Ramos (cell line): ENCODE results near the gene TMEM131L.
"Not testable (repeated sequence)": the region's sequence is repeated elsewhere in the genome, so short reads cannot be mapped to it uniquely, and the experiment has no call there.

Experiments used
- in situ Hi-C: fragments of 300-500 bp; cut with MboI; formaldehyde crosslinking; loops from one replicate; pipeline ENCODE4 v1.14.3; 2022; ENCODE audit warnings: low sequenced_read_pairs; ENCODE audit not compliant: unreplicated experiment

TMEM131L gene

DNA sequence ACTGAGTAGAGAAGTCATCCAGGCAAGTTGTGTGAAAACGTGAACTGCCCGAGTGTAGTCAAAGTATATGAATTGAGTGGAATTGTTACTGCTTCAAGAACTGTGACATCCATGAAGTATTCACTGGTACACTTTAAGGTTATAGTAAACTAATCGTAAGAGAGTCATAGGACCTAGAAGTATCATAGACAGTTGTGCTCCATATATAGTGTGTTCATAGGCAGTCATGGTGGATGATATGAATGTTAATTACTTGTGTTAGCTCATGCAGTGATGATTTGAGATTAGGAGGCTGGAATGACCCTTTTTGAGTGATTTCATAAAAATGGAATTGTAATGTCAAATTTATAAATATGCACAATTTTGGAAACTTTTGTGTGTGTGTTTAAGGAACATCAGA, 136.6 kb downstream of the TMEM131L start:
- in situ Hi-C loops, result no loop called here

- in situ Hi-C loops, result no loop called here
Measured at GRCh38 chr4:153603258-153603657, 137.1 kb downstream of the TMEM131L start.

DNA sequence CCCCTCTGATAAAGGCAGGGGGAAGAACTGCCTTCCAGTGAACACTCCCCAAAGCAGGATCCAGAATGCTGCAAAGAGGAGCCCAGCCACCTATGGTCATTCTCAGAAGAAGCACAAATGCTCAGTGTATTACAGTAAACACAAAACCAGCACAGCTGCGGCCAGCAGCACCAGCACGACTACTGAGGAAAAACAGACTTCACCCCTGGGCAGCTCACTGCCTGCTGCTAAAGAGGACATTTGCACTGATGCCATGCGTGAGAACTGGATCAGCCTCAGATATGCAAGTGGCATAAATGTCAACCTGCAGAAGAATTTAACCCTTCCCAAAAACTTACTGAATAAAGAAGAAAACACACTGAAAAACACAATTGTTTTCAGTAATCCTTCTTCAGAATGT, 137.7 kb downstream of the TMEM131L start:
- in situ Hi-C loops, result no loop called here

GRCh38 chr4:153609070-153609469, 142.9 kb downstream of the TMEM131L start:
- in situ Hi-C loops, result not testable (repeated sequence)

DNA sequence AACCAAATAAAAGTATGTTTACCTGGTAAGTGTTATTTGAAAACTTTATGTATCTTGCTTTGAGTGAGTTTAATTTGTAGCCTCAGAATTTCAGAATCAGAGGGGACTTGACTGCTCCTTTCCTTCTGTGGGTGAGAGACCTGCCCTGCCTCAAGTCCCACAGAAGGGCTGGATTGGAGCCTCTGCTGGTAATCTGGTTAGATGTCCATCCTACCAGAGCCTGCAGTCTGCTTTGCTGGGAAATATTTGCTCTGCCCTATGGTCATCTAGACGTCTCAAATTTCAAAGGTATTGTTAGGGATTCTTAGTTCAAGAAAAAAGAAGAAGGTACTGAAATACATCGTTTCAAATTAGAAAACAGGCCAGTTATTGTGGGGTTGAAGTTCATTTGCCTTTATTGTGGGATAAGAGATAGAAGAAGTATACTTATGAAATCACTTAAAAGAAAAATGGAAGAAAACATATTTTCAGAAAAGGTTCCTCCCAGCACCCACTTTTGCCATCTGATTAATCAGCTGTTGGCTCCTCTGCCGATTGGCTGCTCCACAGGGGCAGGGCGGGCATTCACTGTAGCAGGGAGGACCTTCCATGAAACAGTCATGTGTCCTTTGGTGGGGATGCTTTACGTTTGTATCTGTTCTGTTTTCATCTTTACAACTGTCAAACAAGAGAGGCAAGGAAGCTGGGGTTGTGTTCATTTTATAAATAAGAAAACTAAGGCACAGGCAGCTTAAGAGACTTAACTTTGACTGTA, 144.6 kb downstream of the TMEM131L start:
- in situ Hi-C loops, result no loop called here

GRCh38 chr4:153611679-153612078, 145.5 kb downstream of the TMEM131L start:
- in situ Hi-C loops, result no loop called here

DNA sequence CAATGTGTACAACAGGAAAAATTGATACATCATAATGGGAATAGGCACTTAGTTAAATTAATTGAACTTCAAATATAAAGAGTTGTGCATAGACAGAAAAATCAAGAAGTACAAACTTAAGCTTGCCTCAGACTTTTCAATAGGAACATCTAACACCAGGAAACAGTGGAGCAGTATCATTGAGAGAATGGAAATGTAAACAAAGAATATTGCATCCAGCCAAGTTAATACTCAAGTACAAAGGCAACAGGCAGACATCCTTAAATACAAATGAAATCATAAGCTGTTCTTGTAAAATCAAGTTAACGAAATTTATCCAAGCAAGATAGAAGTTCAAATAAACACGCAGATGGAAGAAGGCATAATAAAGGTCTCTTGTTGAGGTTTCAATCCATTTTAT, 146.7 kb downstream of the TMEM131L start:
- in situ Hi-C loops, result no loop called here

DNA sequence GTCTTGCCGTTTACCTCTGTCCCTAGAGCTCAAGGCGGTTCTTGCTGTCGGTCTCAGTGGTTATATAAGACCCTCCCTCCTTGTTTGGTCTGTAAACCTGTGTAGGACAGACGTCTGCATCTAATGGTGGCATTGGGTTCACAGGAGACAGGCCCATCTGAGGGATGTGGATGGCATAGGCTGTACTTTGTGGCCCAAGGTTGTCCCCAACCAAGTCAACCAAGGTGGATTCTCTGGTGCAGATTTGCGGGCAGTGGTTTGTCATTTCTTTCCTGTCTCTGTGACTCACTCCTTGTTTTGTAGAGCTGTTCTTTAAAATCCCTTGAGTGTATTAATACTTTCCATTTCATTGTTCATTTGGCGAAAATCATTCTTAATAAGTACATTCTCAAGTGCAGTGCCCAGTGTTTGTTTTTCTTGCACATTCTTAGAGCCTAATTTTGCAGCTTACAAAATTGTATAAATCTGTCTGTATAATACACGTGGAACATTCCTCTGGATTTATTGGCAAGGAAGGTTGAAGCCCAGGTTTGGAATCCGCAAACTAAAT, 149.9 kb downstream of the TMEM131L start:
- in situ Hi-C loops, result no loop called here

- in situ Hi-C loops, result no loop called here
Measured at GRCh38 chr4:153618833-153619232, 152.7 kb downstream of the TMEM131L start.

DNA sequence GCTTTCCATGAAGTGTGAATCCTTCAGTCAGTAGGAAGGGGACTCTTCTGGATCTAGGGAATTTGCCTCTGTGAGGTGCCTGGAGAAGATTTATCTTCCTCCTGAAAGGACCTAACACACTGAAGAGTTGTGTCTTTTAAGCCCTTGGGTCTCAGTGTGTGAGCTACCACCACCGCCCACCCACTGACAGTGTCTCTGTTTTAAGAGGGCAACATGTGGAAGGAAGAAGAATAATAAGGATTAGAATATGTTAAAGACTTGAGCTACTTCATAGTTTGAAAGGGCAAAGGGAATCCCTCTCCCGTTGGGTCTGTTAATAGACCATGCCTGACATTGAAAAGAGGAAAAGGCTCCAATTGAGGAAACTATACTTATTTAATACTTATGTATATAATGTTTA, 153.7 kb downstream of the TMEM131L start:
- in situ Hi-C loops, result no loop called here

GRCh38 chr4:153620352-153620751, 154.2 kb downstream of the TMEM131L start:
- in situ Hi-C loops, result no loop called here

DNA sequence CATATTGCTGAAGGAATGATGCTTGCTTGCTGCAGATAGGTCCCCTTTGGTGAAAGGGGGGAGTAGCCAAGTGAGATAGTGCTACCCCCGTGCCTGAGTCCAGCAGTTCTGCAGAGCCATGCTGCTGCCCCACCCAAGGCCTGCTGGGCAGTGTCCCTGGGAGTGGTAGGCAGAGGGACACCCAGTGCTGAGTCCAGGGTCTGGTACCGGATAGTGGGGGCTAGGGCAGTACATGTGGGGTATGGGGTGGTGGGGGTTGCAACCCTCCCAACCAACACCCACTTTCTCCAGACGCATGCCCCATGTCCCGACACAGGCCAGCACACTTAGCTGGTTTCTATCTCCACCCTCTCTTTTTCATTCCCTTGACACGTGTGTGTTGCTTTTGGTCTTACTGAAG, 155.9 kb downstream of the TMEM131L start:
- in situ Hi-C loops, result no loop called here

DNA sequence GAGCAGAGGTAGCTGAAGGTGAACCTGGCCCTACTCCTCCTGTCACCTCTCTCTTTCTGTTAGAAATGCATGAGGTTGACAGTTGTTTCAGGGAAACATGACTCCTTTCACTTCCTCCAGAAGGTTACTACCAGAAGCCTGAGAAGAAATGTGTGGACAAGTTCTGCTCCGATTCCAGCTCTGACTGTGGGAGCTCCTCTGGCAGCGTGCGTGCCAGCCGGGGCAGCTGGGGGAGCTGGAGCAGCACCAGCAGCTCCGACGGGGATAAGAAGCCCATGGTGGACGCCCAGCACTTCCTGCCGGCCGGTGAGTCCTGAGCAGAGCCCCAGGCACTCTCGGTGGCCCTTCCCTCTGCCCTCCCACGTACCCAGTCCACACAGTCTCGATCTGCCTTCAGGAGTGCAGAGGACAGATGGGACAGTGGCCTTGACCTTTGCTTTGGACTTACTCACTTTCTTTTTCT, 156.6 kb downstream of the TMEM131L start:
- in situ Hi-C loops, result no loop called here

DNA sequence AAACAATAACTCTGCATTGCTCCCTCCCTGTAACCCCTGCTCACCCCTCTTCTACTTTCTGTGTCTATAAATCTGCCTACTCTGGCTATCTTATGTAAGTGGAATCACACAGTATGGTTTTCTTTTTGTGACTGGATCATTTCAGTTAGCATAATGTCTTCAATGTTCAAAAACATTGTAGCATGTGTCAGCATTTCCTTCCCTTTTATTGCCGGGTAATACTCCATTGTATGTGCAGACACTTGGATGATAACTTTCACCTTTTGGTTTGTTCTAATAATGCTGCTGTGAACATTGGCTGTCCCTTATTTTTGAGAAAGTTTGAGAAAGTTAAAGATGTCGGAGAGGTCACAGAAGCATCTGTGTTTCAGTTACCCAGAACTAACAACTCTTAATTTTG, 157.3 kb downstream of the TMEM131L start:
- in situ Hi-C loops, result no loop called here

DNA sequence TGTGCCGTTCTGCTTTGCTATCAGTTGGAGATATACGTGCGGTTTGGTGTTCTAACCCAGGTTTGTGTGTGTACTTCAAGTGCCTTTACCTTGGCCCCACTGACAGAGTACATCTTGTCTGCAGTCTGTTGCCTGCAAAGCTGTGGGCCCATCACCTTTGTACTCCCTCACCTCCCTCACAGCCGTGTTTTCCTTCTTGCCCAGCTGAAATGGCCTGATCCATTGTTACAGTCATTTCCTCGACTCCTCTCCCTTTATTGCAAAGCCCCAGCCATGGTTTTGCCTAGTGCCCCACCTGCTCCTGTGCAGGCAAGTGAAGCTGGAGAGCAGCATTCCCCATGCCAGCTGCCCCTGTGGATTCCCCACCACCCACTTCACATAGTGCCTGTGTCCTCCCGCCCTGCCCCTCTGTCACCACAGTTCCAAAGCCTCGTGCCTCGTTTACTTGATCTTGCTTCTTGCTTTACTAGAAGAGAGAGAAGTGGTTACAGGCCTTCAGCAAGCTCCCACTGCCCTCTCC, 162.7 kb downstream of the TMEM131L start:
- in situ Hi-C loops, result no loop called here

DNA sequence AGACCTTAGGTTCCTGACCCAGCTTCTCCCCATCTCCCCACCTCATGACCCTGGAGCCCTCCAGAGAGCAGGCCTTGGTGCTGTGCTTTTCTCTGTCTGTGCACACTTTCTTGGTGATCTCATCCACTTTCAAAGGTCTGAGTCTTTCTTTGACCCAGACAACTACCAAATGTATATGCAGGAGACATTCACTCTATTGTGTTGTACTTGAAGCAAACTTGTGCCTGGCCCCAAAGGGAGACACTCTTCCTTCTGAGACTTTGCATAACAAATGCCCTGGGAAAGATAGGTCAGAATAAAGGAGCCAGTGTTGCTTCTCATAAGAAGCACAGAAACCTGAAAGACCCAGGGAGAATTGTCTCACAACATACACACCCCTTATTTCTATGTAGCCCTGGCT, 163.6 kb downstream of the TMEM131L start:
- in situ Hi-C loops, result loop anchor here (10.0 kb wide), 1 partner anchor 475 kb away; no protein-coding TSS in a partner anchor

DNA sequence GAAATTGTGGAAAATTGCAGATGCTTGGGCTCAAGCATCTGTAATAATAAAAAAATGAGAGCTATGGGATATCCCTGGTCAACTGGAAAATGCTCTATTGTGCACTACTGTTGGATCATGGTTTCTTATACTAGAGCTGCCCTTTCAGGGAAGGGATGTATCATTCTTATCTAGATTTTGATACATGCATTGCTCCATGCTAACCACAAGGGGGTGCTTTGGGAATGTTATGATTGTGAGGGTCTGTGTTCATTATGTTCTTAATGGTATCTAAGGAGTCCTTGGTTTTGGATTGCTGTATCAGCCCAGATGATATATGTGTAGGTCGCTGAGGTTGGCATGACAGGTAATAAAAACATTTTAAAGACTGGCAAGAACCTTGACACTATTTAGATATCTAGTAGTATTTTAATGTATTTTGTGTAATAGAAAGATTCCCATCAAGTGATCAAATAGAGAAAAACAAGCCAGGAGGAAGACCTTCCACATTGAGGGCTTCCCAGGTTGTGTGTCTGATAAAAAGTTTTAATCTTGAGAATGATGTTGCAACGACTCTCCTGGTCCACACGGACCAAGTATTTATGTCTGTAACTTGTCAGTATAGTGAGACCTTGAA, 168.7 kb downstream of the TMEM131L start:
- in situ Hi-C loops, result loop anchor here (10.0 kb wide), 1 partner anchor 480 kb away; no protein-coding TSS in a partner anchor

DNA sequence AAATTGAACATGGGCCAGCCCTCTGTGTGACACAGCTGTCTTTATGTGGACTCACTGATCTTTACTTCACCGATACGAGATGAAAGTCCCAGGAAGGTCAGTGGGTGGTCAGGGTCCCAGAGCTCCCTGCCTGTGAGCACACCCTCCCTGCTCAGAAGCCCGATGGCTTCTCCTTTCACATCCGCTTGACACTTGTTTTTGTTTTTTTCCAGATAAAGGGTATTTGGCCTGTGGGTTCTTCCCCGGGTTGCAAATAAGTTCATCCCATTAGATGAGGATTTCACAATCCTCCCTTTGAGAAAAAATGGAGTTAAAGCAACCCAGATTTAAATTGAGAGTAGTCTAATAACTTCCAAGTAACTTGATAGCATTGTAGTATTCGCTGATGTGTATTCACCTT, 169.7 kb downstream of the TMEM131L start:
- in situ Hi-C loops, result loop anchor here (10.0 kb wide), 1 partner anchor 481 kb away; no protein-coding TSS in a partner anchor

- in situ Hi-C loops, result loop anchor here (10.0 kb wide), 1 partner anchor 482 kb away; no protein-coding TSS in a partner anchor
Measured at GRCh38 chr4:153637201-153637600, 171.0 kb downstream of the TMEM131L start.

DNA sequence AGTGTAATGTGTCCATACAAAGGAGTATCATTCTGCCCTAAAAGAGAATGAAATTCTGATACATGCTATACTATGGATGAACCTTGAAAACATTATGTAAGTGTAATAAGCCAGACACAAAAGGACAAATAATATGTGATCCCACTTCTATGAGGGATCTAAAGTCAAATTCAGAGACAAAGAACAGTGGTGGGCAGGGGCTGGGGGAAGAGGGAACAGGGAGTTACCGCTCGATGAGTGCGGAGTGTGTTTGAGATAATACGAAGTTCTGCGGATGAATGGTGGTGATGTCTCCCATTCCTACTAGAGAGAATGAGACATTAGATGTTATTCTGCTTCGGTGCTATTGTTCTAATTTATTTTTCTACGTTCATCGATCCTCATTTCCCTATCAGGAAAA, 171.9 kb downstream of the TMEM131L start:
- in situ Hi-C loops, result loop anchor here (10.0 kb wide), 1 partner anchor 483 kb away; no protein-coding TSS in a partner anchor

- in situ Hi-C loops, result loop anchor here (10.0 kb wide), 1 partner anchor 484 kb away; no protein-coding TSS in a partner anchor
Measured at GRCh38 chr4:153638999-153639398, 172.8 kb downstream of the TMEM131L start.
